Forelimb muscle (tissue), 1 donor: ENCODE measurements around the gene CCDC12. TPM values are rescaled to one million over a fixed set of nuclear protein-coding genes. Genes with fewer than 3 reads are reported as not detected.

Experiments used
- DNase-seq: peaks from one replicate; pipeline ENCODE4 v3.0.0-alpha.2; 2013; ENCODE audit warnings: low read depth
- polyA plus RNA-seq: library from polyadenylated mRNA; unstranded; fragments of 120-200 nt; gene quantifications from one replicate; pipeline ENCODE4 v1.2.1, GENCODE V29; 2013; ENCODE audit not compliant: insufficient read length

The CCDC12 gene
- polyA plus RNA-seq, 1 donor: 40.6 TPM

- DNase-seq: no peak
Measured at GRCh38 chr3:47007482-47008233, 31.1 kb upstream of the CCDC12 start.

- DNase-seq: no peak
Measured at GRCh38 chr3:47007001-47007400, 30.5 kb upstream of the CCDC12 start.

- no peak for DNase-seq
Measured at GRCh38 chr3:47006145-47006651, 29.7 kb upstream of the CCDC12 start.

- DNase-seq: no peak
Measured at GRCh38 chr3:47005212-47006144, 28.9 kb upstream of the CCDC12 start.

- no peak for DNase-seq
Measured at GRCh38 chr3:47004369-47005211, 28.0 kb upstream of the CCDC12 start.

GRCh38 chr3:47003461-47004368, 27.2 kb upstream of the CCDC12 start:
- no peak for DNase-seq

GRCh38 chr3:47003056-47003410, 26.5 kb upstream of the CCDC12 start:
- no peak for DNase-seq

- no peak for DNase-seq
Measured at GRCh38 chr3:47002171-47003055, 25.9 kb upstream of the CCDC12 start.

- DNase-seq: no peak
Measured at GRCh38 chr3:47001731-47002170, 25.2 kb upstream of the CCDC12 start.

GRCh38 chr3:47000922-47001730, 24.6 kb upstream of the CCDC12 start:
- no peak for DNase-seq

GRCh38 chr3:47000198-47000815, 23.8 kb upstream of the CCDC12 start:
- no peak for DNase-seq

GRCh38 chr3:46999516-47000197, 23.1 kb upstream of the CCDC12 start:
- DNase-seq: no peak

GRCh38 chr3:46998852-46999515, 22.4 kb upstream of the CCDC12 start:
- no peak for DNase-seq

- DNase-seq: no peak
Measured at GRCh38 chr3:46998121-46998851, 21.7 kb upstream of the CCDC12 start.

GRCh38 chr3:46997453-46998091, 21.0 kb upstream of the CCDC12 start:
- DNase-seq: no peak
